ENCODE data around the gene ARRDC4. TPM values are rescaled to one million over a fixed set of nuclear protein-coding genes. Genes with fewer than 3 reads are reported as not detected.

The ARRDC4 gene
- polyA plus RNA-seq (ENCODE audit: insufficient read length), result 30.2 TPM
- long read RNA-seq, donor 1, full-length matches to known transcripts, result 8 of 13 reads
- long read RNA-seq, donor 1, partial matches to known transcripts, result 5 of 13 reads
- long read RNA-seq, donor 1, other reads (novel, unspliced or antisense), result 0 of 13 reads
- long read RNA-seq, donor 2, full-length matches to known transcripts, result 9 of 9 reads
- long read RNA-seq, donor 2, partial matches to known transcripts, result 0 of 9 reads
- long read RNA-seq, donor 2, other reads (novel, unspliced or antisense), result 0 of 9 reads
- long read RNA-seq, donor 3, full-length matches to known transcripts, result 5 of 5 reads
- long read RNA-seq, donor 3, partial matches to known transcripts, result 0 of 5 reads
- long read RNA-seq, donor 3, other reads (novel, unspliced or antisense), result 0 of 5 reads
- long read RNA-seq, donor 4, result 0 reads
- long read RNA-seq, donor 5, full-length matches to known transcripts, result 7 of 20 reads
- long read RNA-seq, donor 5, partial matches to known transcripts, result 13 of 20 reads
- long read RNA-seq, donor 5, other reads (novel, unspliced or antisense), result 0 of 20 reads
- long read RNA-seq, donor 6, full-length matches to known transcripts, result 10 of 10 reads
- long read RNA-seq, donor 6, partial matches to known transcripts, result 0 of 10 reads
- long read RNA-seq, donor 6, other reads (novel, unspliced or antisense), result 0 of 10 reads
- long read RNA-seq, donor 7, full-length matches to known transcripts, result 6 of 6 reads
- long read RNA-seq, donor 7, partial matches to known transcripts, result 0 of 6 reads
- long read RNA-seq, donor 7, other reads (novel, unspliced or antisense), result 0 of 6 reads
- long read RNA-seq, donor 8, full-length matches to known transcripts, result 3 of 3 reads
- long read RNA-seq, donor 8, partial matches to known transcripts, result 0 of 3 reads
- long read RNA-seq, donor 8, other reads (novel, unspliced or antisense), result 0 of 3 reads

GRCh38 chr15:97960364-97961066 is at the start of gene ARRDC4:
ARRDC4 (plus strand) TSS chr15:97960703; CDS start chr15:97960862, 159 bp downstream.
- DNase-seq, result peak; percentile 100

GRCh38 chr15:97914711-97915110 is 45.8 kb upstream of the ARRDC4 start:
- no peak for DNase-seq

- DNase-seq, result no peak
Measured at GRCh38 chr15:97915261-97915660, 45.2 kb upstream of the ARRDC4 start.

- no peak for DNase-seq
Measured at GRCh38 chr15:97921296-97921865, 39.1 kb upstream of the ARRDC4 start.

GRCh38 chr15:97929456-97930229 is 30.9 kb upstream of the ARRDC4 start:
- no peak for DNase-seq

- no peak for DNase-seq
Measured at GRCh38 chr15:97930230-97930629, 30.3 kb upstream of the ARRDC4 start.

GRCh38 chr15:97931314-97931713 is 29.2 kb upstream of the ARRDC4 start:
- no peak for DNase-seq

GRCh38 chr15:97933589-97933988 is 26.9 kb upstream of the ARRDC4 start:
- DNase-seq, result no peak

GRCh38 chr15:97940993-97941392 is 19.5 kb upstream of the ARRDC4 start:
- no peak for DNase-seq

GRCh38 chr15:97941572-97941971 is 18.9 kb upstream of the ARRDC4 start:
- no peak for DNase-seq

GRCh38 chr15:97944724-97945123 is 15.8 kb upstream of the ARRDC4 start:
- DNase-seq, result no peak

GRCh38 chr15:97947465-97948260 is 12.8 kb upstream of the ARRDC4 start:
- no peak for DNase-seq

- no peak for DNase-seq
Measured at GRCh38 chr15:97953254-97953653, 7.2 kb upstream of the ARRDC4 start.

GRCh38 chr15:97953748-97954147 is 6.8 kb upstream of the ARRDC4 start:
- no peak for DNase-seq

GRCh38 chr15:97955035-97955434 is 5.5 kb upstream of the ARRDC4 start:
- no peak for DNase-seq

GRCh38 chr15:97955529-97955928 is 5.0 kb upstream of the ARRDC4 start:
- DNase-seq, result no peak

GRCh38 chr15:97959724-97960363 is 659 bp upstream of the ARRDC4 start:
- DNase-seq, result peak; percentile 5

GRCh38 chr15:97961067-97961954 is 808 bp downstream of the ARRDC4 start:
- peak; percentile 19 for DNase-seq

GRCh38 chr15:97962263-97962662 is 1.8 kb downstream of the ARRDC4 start:
- DNase-seq, result no peak
